ENCODE measurements around the gene PIERCE2. TPM values are rescaled to one million over a fixed set of nuclear protein-coding genes. Genes with fewer than 3 reads are reported as not detected.
A peak's percentile ranks its signal among the peaks of the same experiment; 100 is the strongest.
"Not testable (repeated sequence)": the region's sequence is repeated elsewhere in the genome, so short reads cannot be mapped to it uniquely, and the experiment has no call there.

The PIERCE2 gene
- total RNA-seq, 1 experiment from 2014 or later = 0.44 TPM

DNA sequence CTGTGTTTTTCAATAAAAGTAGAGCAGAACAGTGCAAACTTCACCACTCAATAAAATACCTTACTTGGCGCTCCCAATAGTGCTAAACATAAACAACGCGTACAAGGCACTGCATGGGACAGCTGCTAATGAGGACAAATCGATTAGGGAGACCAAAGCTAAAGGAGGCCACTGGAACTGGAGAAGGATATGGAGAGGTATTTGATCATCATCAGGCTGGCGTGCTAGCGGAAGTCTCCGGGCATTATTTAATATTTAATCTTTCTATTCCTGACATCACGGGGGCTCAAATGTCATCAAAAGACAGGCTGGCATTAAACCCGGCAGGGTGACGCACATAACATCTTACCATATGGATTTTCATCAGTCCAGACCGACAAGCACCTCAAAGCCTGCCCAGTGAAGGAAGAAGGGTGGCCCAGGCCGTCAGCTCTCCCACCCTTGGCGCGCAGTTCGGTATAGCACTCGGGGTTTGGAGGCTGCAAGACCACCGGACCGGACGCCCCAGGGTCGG lies 740 bp upstream of the PIERCE2 start:
- peak overlapping the region; percentile 90 for H3K4me2 ChIP-seq (ENCODE audit: insufficient read depth, insufficient read length, low read length)
- peak overlapping the region; percentile 72 for H3K9ac ChIP-seq (ENCODE audit: extremely low read depth, insufficient read length, low read length)
- H3K23me2 ChIP-seq (ENCODE audit: insufficient read length, low read depth, low read length, poor library complexity, severe bottlenecking) = peaks cover 3% of the 10 kb centered on the region
- H2BK20ac ChIP-seq (ENCODE audit: low read depth, low read length, poor library complexity, severe bottlenecking) = no peak overlapping the region
- no peak overlapping the region for H4K91ac ChIP-seq (ENCODE audit: insufficient read length, low read depth, low read length)
- H3K14ac ChIP-seq (ENCODE audit: insufficient read depth, low read length) = peak overlapping the region; percentile 81; the same call in 1 of the 2 replicates
- Mint-ChIP-seq H3K9me3 (no peaks in the 10 kb centered on the region), H3K4me1 (peaks cover 4% of the 10 kb centered on the region in 2 experiments), H3K36me3 (ENCODE audit: insufficient read depth in 1 of 3, low read depth in 3 of 3) (no peaks in the 10 kb centered on the region), H3K27me3 (ENCODE audit: low read depth) (no peaks in the 10 kb centered on the region), H3K4me3 (peak overlapping the region; percentile 80 to 94), H3K27ac (peak overlapping the region in 1 of 3 experiments; percentile 69; a peak in 3 of 7 replicates)
- H4K8ac ChIP-seq (replicated peaks; ENCODE audit: insufficient read length, low read depth, low read length) = no peak overlapping the region
- H3K27me3 ChIP-seq (ENCODE audit: insufficient read depth, low read length) = no peaks in the 10 kb centered on the region
- no peak overlapping the region for H2BK5ac ChIP-seq (ENCODE audit: insufficient read length, low read length)
- no peak overlapping the region for H2BK120ac ChIP-seq (ENCODE audit: low read depth, low read length, poor library complexity, severe bottlenecking)
- H3K9me3 ChIP-seq (ENCODE audit: control insufficient read depth, low read depth, low read length) = no peaks in the 10 kb centered on the region
- no peak overlapping the region for H2BK12ac ChIP-seq (ENCODE audit: insufficient read length, low read depth, low read length)
- no peak overlapping the region for H2AK5ac ChIP-seq (ENCODE audit: insufficient read length, low read length)
- no peak overlapping the region for H3K27ac ChIP-seq (ENCODE audit: insufficient read length, low read depth, low read length)
- H3K79me1 ChIP-seq (ENCODE audit: insufficient read depth, low read depth, low read length, poor library complexity, severe bottlenecking) = no peaks in the 10 kb centered on the region
- no peak overlapping the region for H3K23ac ChIP-seq (ENCODE audit: insufficient read length, low read depth, low read length)
- no peaks in the 10 kb centered on the region for H3K79me2 ChIP-seq (ENCODE audit: insufficient read depth, low read length)
- no peak overlapping the region for H3K4ac ChIP-seq (ENCODE audit: low read depth, low read length)
- no CpG with 5 or more reads among the region's 20 CpGs for WGBS (ENCODE audit: extremely low coverage, insufficient read length, low lambda C conversion rate)
- H3T11ph ChIP-seq (ENCODE audit: low read length) = no peak overlapping the region
- TF ChIP-seq CTCF (conservative IDR thresholded peaks at IDR 0.05) = no peak
- H3K56ac ChIP-seq (ENCODE audit: insufficient read length, low read depth, low read length) = no peak overlapping the region
- H4K5ac ChIP-seq (ENCODE audit: insufficient read length, low read depth, low read length) = no peak overlapping the region
- H3K18ac ChIP-seq (ENCODE audit: insufficient read length, low read depth, low read length) = no peak overlapping the region
- H4K20me1 ChIP-seq (ENCODE audit: control insufficient read depth, insufficient read depth, insufficient read length) = no peaks in the 10 kb centered on the region
- H2BK15ac ChIP-seq (ENCODE audit: low read depth, low read length) = no peak overlapping the region
- H2AFZ ChIP-seq (ENCODE audit: low read length) = peak overlapping the region; percentile 27
- DNase-seq = no peak
- H3K4me1 ChIP-seq (ENCODE audit: insufficient read depth, low read length) = no peaks in the 10 kb centered on the region

GRCh38 chr15:55408976-55409375 lies 681 bp downstream of the PIERCE2 start:
- not testable (repeated sequence) for H3K9ac ChIP-seq (ENCODE audit: extremely low read depth, insufficient read length, low read length); H3K23ac ChIP-seq (ENCODE audit: insufficient read length, low read depth, low read length); H2BK120ac ChIP-seq (ENCODE audit: low read depth, low read length, poor library complexity, severe bottlenecking); H3K56ac ChIP-seq (ENCODE audit: insufficient read length, low read depth, low read length); H3K27me3 Mint-ChIP-seq (ENCODE audit: low read depth); H3K23me2 ChIP-seq (ENCODE audit: insufficient read length, low read depth, low read length, poor library complexity, severe bottlenecking); H2AFZ ChIP-seq (ENCODE audit: low read length); H2BK20ac ChIP-seq (ENCODE audit: low read depth, low read length, poor library complexity, severe bottlenecking); H2BK5ac ChIP-seq (ENCODE audit: insufficient read length, low read length); H2AK5ac ChIP-seq (ENCODE audit: insufficient read length, low read length); H3K27me3 ChIP-seq (ENCODE audit: insufficient read depth, low read length); H3K9me3 ChIP-seq (ENCODE audit: control insufficient read depth, low read depth, low read length); H3K9me3 Mint-ChIP-seq; H3K79me2 ChIP-seq (ENCODE audit: insufficient read depth, low read length); H3K4me1 Mint-ChIP-seq; DNase-seq; H3K27ac ChIP-seq (ENCODE audit: insufficient read length, low read depth, low read length); H4K8ac ChIP-seq (replicated peaks; ENCODE audit: insufficient read length, low read depth, low read length); H2BK15ac ChIP-seq (ENCODE audit: low read depth, low read length); H4K5ac ChIP-seq (ENCODE audit: insufficient read length, low read depth, low read length); H3K18ac ChIP-seq (ENCODE audit: insufficient read length, low read depth, low read length); H2BK12ac ChIP-seq (ENCODE audit: insufficient read length, low read depth, low read length); H3K14ac ChIP-seq (ENCODE audit: insufficient read depth, low read length); H4K20me1 ChIP-seq (ENCODE audit: control insufficient read depth, insufficient read depth, insufficient read length); H3T11ph ChIP-seq (ENCODE audit: low read length); H4K91ac ChIP-seq (ENCODE audit: insufficient read length, low read depth, low read length); H3K36me3 Mint-ChIP-seq (ENCODE audit: insufficient read depth in 1 of 3, low read depth in 3 of 3); H3K79me1 ChIP-seq (ENCODE audit: insufficient read depth, low read depth, low read length, poor library complexity, severe bottlenecking); H3K4me1 ChIP-seq (ENCODE audit: insufficient read depth, low read length); H3K4ac ChIP-seq (ENCODE audit: low read depth, low read length)
- H3K27ac Mint-ChIP-seq = peak overlapping the region; percentile 93 to 98 (median 97); a peak in 4 of 7 replicates
- WGBS (ENCODE audit: extremely low coverage, insufficient read length, low lambda C conversion rate) = no CpG with 5 or more reads among the region's 14 CpGs
- H3K4me2 ChIP-seq (ENCODE audit: insufficient read depth, insufficient read length, low read length) = peak overlapping the region; percentile 72
- peak overlapping the region; percentile 80 to 94 for H3K4me3 Mint-ChIP-seq
